Nucleus accumbens (tissue), 56 donors: Measurements from ENCODE around the gene CBX3.
"Not testable (repeated sequence)": the region's sequence is repeated elsewhere in the genome, so short reads cannot be mapped to it uniquely, and the experiment has no call there.

Experiments
- DNase-seq, 56 donors: peaks; one replicate each; lab custom pipeline; 2025; lab: John Stamatoyannopoulos, UW

Gene CBX3

GRCh38 chr7:26199301-26200037 lies 2.1 kb upstream of the CBX3 start:
- DNase-seq, result peak in 47 of 56 donors; percentile 15 to 83 (median 53)

GRCh38 chr7:26200038-26200443 lies 1.5 kb upstream of the CBX3 start:
- DNase-seq, result peak in 52 of 56 donors; percentile 9 to 92 (median 72)

GRCh38 chr7:26200444-26201246 lies 900 bp upstream of the CBX3 start, which contains the start of gene HNRNPA2B1:
Gene HNRNPA2B1, minus strand, starts transcription at chr7:26200746. Its CDS starts 169 bp downstream, at chr7:26200577.
- peak; percentile 89 to 99 (median 96) for DNase-seq

- peak in 43 of 56 donors; percentile 20 to 82 (median 62) for DNase-seq
Observed at GRCh38 chr7:26202019-26202990, 760 bp downstream of the CBX3 start.

GRCh38 chr7:26203016-26203415 lies 1.5 kb downstream of the CBX3 start:
- no peak for DNase-seq

GRCh38 chr7:26208040-26208439 lies 6.5 kb downstream of the CBX3 start:
- peak in 9 of 56 donors; percentile 3 to 24 (median 8) for DNase-seq

GRCh38 chr7:26212921-26213718 lies 11.6 kb downstream of the CBX3 start:
- no peak for DNase-seq

GRCh38 chr7:26213807-26214515 lies 12.4 kb downstream of the CBX3 start:
- no peak for DNase-seq

GRCh38 chr7:26216049-26216448 lies 14.5 kb downstream of the CBX3 start:
- DNase-seq, result no peak

- DNase-seq, result no peak
Observed at GRCh38 chr7:26224359-26224758, 22.8 kb downstream of the CBX3 start.

- no peak for DNase-seq
Observed at GRCh38 chr7:26227987-26228386, 26.4 kb downstream of the CBX3 start.

GRCh38 chr7:26233902-26234511 lies 32.5 kb downstream of the CBX3 start:
- no peak for DNase-seq

- no peak for DNase-seq
Observed at GRCh38 chr7:26237035-26237807, 35.7 kb downstream of the CBX3 start.

GRCh38 chr7:26238032-26238431 lies 36.5 kb downstream of the CBX3 start:
- no peak for DNase-seq

- DNase-seq, result no peak
Observed at GRCh38 chr7:26245150-26245549, 43.6 kb downstream of the CBX3 start.

GRCh38 chr7:26250239-26250638 lies 48.7 kb downstream of the CBX3 start:
- DNase-seq, result no peak

- DNase-seq, result not testable (repeated sequence)
Observed at GRCh38 chr7:26261866-26262265, 60.3 kb downstream of the CBX3 start.
